ENCODE data around the gene EFCAB8.

- TF ChIP-seq TAF1 (IDR thresholded peaks at IDR 0.05; ENCODE audit: low read depth, low read length) (no peak), POLR2A (IDR thresholded peaks at IDR 0.05; ENCODE audit: low read depth, low read length) (no peak)
Observed at GRCh38 chr20:33002087-33002808, 143.5 kb downstream of the EFCAB8 start.

All from GM12891 (cell line).